ENCODE measurements around the gene ZNF232. TPM values are rescaled to one million over a fixed set of nuclear protein-coding genes. Genes with fewer than 3 reads are reported as not detected.

ZNF232 gene
- total RNA-seq, 1 donor from 2014 or later: 4.1 TPM

DNA sequence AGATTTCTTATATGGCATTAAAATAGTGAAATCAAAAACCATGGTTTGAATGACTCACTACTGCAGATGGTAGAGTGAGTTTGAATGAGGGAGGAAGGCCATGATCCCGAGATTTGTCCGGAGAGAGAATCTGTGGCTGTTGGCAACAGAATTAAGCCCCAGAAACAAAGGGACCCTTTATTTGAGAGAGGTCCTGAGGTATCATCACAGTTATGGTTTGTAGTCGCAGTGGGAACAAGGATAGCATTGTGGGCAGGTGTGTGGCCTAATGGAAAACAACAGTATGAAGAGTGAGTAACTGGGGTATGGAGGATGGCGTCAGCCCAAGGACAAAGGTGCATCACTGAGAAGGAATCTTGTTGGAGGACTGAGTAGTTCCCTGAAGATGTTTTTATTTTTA is 42.0 kb downstream of the ZNF232 start:
- no peak for DNase-seq
- Histone ChIP-seq H3K9me3 (replicated peaks) (no peaks in the 10 kb centered on the region), H3K27ac (replicated peaks) (no peak overlapping the region), H3K4me3 (no peak overlapping the region), H3K27me3 (ENCODE audit: low read depth) (peaks cover 14% of the 10 kb centered on the region), H3K36me3 (no peaks in the 10 kb centered on the region), H3K4me1 (no peaks in the 10 kb centered on the region)
- intact Hi-C loops (cut with micrococcal nuclease): no loop called here
- TF ChIP-seq, protein P1, sequence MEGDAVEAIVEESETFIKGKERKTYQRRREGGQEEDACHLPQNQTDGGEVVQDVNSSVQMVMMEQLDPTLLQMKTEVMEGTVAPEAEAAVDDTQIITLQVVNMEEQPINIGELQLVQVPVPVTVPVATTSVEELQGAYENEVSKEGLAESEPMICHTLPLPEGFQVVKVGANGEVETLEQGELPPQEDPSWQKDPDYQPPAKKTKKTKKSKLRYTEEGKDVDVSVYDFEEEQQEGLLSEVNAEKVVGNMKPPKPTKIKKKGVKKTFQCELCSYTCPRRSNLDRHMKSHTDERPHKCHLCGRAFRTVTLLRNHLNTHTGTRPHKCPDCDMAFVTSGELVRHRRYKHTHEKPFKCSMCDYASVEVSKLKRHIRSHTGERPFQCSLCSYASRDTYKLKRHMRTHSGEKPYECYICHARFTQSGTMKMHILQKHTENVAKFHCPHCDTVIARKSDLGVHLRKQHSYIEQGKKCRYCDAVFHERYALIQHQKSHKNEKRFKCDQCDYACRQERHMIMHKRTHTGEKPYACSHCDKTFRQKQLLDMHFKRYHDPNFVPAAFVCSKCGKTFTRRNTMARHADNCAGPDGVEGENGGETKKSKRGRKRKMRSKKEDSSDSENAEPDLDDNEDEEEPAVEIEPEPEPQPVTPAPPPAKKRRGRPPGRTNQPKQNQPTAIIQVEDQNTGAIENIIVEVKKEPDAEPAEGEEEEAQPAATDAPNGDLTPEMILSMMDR (IDR thresholded peaks at IDR 0.05; ENCODE audit: borderline replicate concordance): no peak

DNA sequence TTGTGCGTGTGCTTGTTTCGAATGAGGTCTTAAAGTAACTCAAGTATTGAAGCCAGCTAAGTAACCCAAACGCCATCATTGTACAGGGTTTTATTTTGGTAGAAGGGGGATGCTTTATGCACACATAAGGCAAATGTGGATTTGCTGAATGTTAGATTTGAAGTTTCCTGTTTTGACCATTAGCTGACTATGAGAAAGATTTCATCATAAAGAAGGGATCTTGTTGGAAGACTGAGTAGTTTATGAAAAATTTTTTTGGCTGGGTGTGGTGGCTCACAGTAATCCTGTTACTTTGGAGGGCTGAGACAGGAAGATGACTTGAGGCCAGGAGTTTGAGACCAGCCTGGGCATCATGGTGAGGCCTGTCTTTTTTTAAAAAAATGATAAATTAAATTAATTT is 43.4 kb downstream of the ZNF232 start:
- TF ChIP-seq, protein P1 (IDR thresholded peaks at IDR 0.05; ENCODE audit: borderline replicate concordance): no peak
- Histone ChIP-seq H3K9me3 (replicated peaks) (no peaks in the 10 kb centered on the region), H3K4me1 (no peaks in the 10 kb centered on the region), H3K27ac (replicated peaks) (no peak overlapping the region), H3K4me3 (no peak overlapping the region), H3K27me3 (ENCODE audit: low read depth) (peaks cover 12% of the 10 kb centered on the region), H3K36me3 (no peaks in the 10 kb centered on the region)
- intact Hi-C loops (cut with micrococcal nuclease): no loop called here
- DNase-seq: no peak

DNA sequence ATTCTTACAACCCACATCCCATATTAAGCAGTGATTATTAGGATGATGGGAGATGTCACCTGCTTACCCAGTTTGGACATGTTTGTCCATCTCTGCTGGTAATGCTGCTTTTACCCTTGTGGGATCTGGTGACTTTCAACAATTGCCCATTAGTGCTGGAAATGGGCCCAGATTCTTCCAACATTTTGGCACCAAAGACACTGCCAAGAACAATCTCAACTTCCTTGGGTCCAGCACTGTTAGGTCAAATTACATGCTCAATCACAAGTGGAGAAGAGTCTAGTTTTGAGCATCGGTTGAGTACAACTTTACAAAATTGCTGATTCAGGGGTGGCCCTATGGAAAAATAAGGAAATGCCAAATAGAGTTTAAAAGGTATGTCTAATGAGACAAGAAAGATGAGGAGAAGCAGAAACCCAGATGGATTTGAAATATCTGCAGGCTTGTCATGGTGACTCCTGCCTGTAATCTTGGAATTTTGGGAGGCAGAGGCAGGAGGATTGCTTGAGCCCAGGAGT is 46.4 kb downstream of the ZNF232 start:
- DNase-seq: no peak
- intact Hi-C loops (cut with micrococcal nuclease): no loop called here
- H3K4me3 ChIP-seq: no peak overlapping the region
- no peaks in the 10 kb centered on the region for H3K36me3 ChIP-seq
- TF ChIP-seq, protein P1 (IDR thresholded peaks at IDR 0.05; ENCODE audit: borderline replicate concordance): no peak
- peaks cover 13% of the 10 kb centered on the region for H3K27me3 ChIP-seq (ENCODE audit: low read depth)
- no peaks in the 10 kb centered on the region for H3K4me1 ChIP-seq
- H3K9me3 ChIP-seq (replicated peaks): no peaks in the 10 kb centered on the region
- H3K27ac ChIP-seq (replicated peaks): no peak overlapping the region

Other genes with a start within 250 kb of the ZNF232 start
- 0.80 TPM for gene C17orf107, start 212.3 kb downstream of the ZNF232 start, total RNA-seq
- gene CHRNE, start 208.8 kb downstream of the ZNF232 start, total RNA-seq: 1.5 TPM
- gene GP1BA, start 179.6 kb downstream of the ZNF232 start, total RNA-seq: 0.22 TPM
- 219 TPM for gene SLC25A11, start 171.8 kb downstream of the ZNF232 start, total RNA-seq
- 90.7 TPM for gene RNF167, start 171.6 kb downstream of the ZNF232 start, total RNA-seq
- 182 TPM for gene PFN1, start 163.3 kb downstream of the ZNF232 start, total RNA-seq
- gene ENO3, start 160.8 kb downstream of the ZNF232 start, total RNA-seq: 827 TPM
- 158 TPM for gene SPAG7, start 144.1 kb downstream of the ZNF232 start, total RNA-seq
- 33.8 TPM for gene CAMTA2, start 124.2 kb downstream of the ZNF232 start, total RNA-seq
- 3.1 TPM for gene INCA1, start 114.4 kb downstream of the ZNF232 start, total RNA-seq
- gene KIF1C, start 113.9 kb downstream of the ZNF232 start, total RNA-seq: 686 TPM
- gene SLC52A1, start 76.5 kb downstream of the ZNF232 start, total RNA-seq: not detected
- gene ZFP3, start 33.4 kb downstream of the ZNF232 start, total RNA-seq: 11.0 TPM
- gene USP6, start 4.2 kb upstream of the ZNF232 start, total RNA-seq: 0.05 TPM
- 7.7 TPM for gene ZNF594, start 80.0 kb upstream of the ZNF232 start, total RNA-seq
- 0.74 TPM for gene SCIMP, start 123.0 kb upstream of the ZNF232 start, total RNA-seq
- 60.6 TPM for gene RABEP1, start 170.4 kb upstream of the ZNF232 start, total RNA-seq

Data from left ventricle myocardium inferior (tissue), 1 donor.